Vagina (tissue), 2 donors: ENCODE results near the gene PTTG1IP.

ENCODE experiments used
- CTCF ChIP-seq, 3 experiments: fragments of 450-650 bp in 2 of 3; fragments of 200-600 bp in 1 of 3; sonication (generic) in 1 of 3; IDR thresholded peaks; one replicate each; pipeline ENCODE4 v1.5.1; 2017 to 2019; ENCODE audit warnings: antibody characterized with exemption in 3 of 3, mild to moderate bottlenecking in 2 of 3, moderate library complexity in 2 of 3
- POLR2A ChIP-seq, 2 donors: fragments of 450-650 bp; IDR thresholded peaks; one replicate each; pipeline ENCODE4 v1.6.1; 2017; ENCODE audit warnings: antibody characterized with exemption in 2 of 2, mild to moderate bottlenecking in 2 of 2, moderate library complexity in 2 of 2
- POLR2AphosphoS5 ChIP-seq, 2 donors: sonication (generic); formaldehyde crosslinking; IDR thresholded peaks; one replicate each; pipeline ENCODE4 v1.9.0; 2017; ENCODE audit warnings: antibody characterized with exemption in 2 of 2, mild to moderate bottlenecking in 2 of 2, low read depth in 1 of 2; ENCODE audit not compliant: insufficient read depth in 1 of 2

- TF ChIP-seq POLR2A (IDR thresholded peaks at IDR 0.05): no peak
- no peak for TF ChIP-seq POLR2AphosphoS5 (IDR thresholded peaks at IDR 0.05; ENCODE audit: insufficient read depth in 1 of 2, low read depth in 1 of 2)
- TF ChIP-seq CTCF (IDR thresholded peaks at IDR 0.05): no peak
These were observed 23.2 kb downstream of the PTTG1IP start for GRCh38 chr21:44850208-44850800.
